Measurements from ENCODE around the gene TOM1. TPM values are rescaled to one million over a fixed set of nuclear protein-coding genes. Genes with fewer than 3 reads are reported as not detected.

The TOM1 gene
- total RNA-seq, 1 experiment from 2014 or later = 22.3 TPM

GRCh38 chr22:35315141-35315854, 15.6 kb downstream of the TOM1 start:
- Mint-ChIP-seq H3K27me3 (ENCODE audit: low read depth) (no peaks in the 10 kb centered on the region), H3K4me1 (peaks cover 11% of the 10 kb centered on the region in 2 experiments), H3K36me3 (ENCODE audit: insufficient read depth in 1 of 3, low read depth in 3 of 3) (peaks cover 0 to 12% (median 4%) of the 10 kb centered on the region in 3 experiments; a peak in 3 of 7 replicates), H3K9me3 (no peaks in the 10 kb centered on the region), H3K4me3 (no peak overlapping the region), H3K27ac (no peak overlapping the region)
- H4K5ac ChIP-seq (ENCODE audit: insufficient read length, low read depth, low read length) = no peak overlapping the region
- H2AFZ ChIP-seq (ENCODE audit: low read length) = no peak overlapping the region
- no peak overlapping the region for H3K4me2 ChIP-seq (ENCODE audit: insufficient read depth, insufficient read length, low read length)
- no peaks in the 10 kb centered on the region for H3K79me2 ChIP-seq (ENCODE audit: insufficient read depth, low read length)
- no peak overlapping the region for H3K23ac ChIP-seq (ENCODE audit: insufficient read length, low read depth, low read length)
- H2AK5ac ChIP-seq (ENCODE audit: insufficient read length, low read length) = no peak overlapping the region
- no peak overlapping the region for H2BK5ac ChIP-seq (ENCODE audit: insufficient read length, low read length)
- no peaks in the 10 kb centered on the region for H3K4me1 ChIP-seq (ENCODE audit: insufficient read depth, low read length)
- no peak overlapping the region for H4K8ac ChIP-seq (replicated peaks; ENCODE audit: insufficient read length, low read depth, low read length)
- H3T11ph ChIP-seq (ENCODE audit: low read length) = no peak overlapping the region
- H3K27ac ChIP-seq (ENCODE audit: insufficient read length, low read depth, low read length) = no peak overlapping the region
- no peaks in the 10 kb centered on the region for H3K23me2 ChIP-seq (ENCODE audit: insufficient read length, low read depth, low read length, poor library complexity, severe bottlenecking)
- no peak overlapping the region for H3K4ac ChIP-seq (ENCODE audit: low read depth, low read length)
- WGBS (ENCODE audit: extremely low coverage, insufficient read length, low lambda C conversion rate) = no CpG with 5 or more reads among the region's 12 CpGs
- TF ChIP-seq CTCF (conservative IDR thresholded peaks at IDR 0.05) = no peak
- no peak overlapping the region for H2BK20ac ChIP-seq (ENCODE audit: low read depth, low read length, poor library complexity, severe bottlenecking)
- H3K27me3 ChIP-seq (ENCODE audit: insufficient read depth, low read length) = no peaks in the 10 kb centered on the region
- no peak for DNase-seq
- H3K9me3 ChIP-seq (ENCODE audit: control insufficient read depth, low read depth, low read length) = no peaks in the 10 kb centered on the region
- H3K14ac ChIP-seq (ENCODE audit: insufficient read depth, low read length) = no peak overlapping the region
- no peak overlapping the region for H4K91ac ChIP-seq (ENCODE audit: insufficient read length, low read depth, low read length)
- H3K79me1 ChIP-seq (ENCODE audit: insufficient read depth, low read depth, low read length, poor library complexity, severe bottlenecking) = no peaks in the 10 kb centered on the region
- no peak overlapping the region for H2BK15ac ChIP-seq (ENCODE audit: low read depth, low read length)
- no peak overlapping the region for H3K18ac ChIP-seq (ENCODE audit: insufficient read length, low read depth, low read length)
- H3K9ac ChIP-seq (ENCODE audit: extremely low read depth, insufficient read length, low read length) = no peak overlapping the region
- H2BK12ac ChIP-seq (ENCODE audit: insufficient read length, low read depth, low read length) = no peak overlapping the region
- no peak overlapping the region for H2BK120ac ChIP-seq (ENCODE audit: low read depth, low read length, poor library complexity, severe bottlenecking)
- H4K20me1 ChIP-seq (ENCODE audit: control insufficient read depth, insufficient read depth, insufficient read length) = peaks cover 2% of the 10 kb centered on the region
- no peak overlapping the region for H3K56ac ChIP-seq (ENCODE audit: insufficient read length, low read depth, low read length)
